PFSK-1 (cell line): ENCODE results near the gene INAVA.

Experiments used
- SIN3A ChIP-seq: IDR thresholded peaks from 2 replicates; pipeline ENCODE4 v1.6.1; 2012; ENCODE audit warnings: mild to moderate bottlenecking, low read length, moderate library complexity, borderline replicate concordance; ENCODE audit not compliant: insufficient read depth
- TAF1 ChIP-seq: IDR thresholded peaks from 2 replicates; pipeline ENCODE4 v1.6.1; 2012; ENCODE audit warnings: low read length, control low read depth, borderline replicate concordance; ENCODE audit not compliant: insufficient read depth

DNA sequence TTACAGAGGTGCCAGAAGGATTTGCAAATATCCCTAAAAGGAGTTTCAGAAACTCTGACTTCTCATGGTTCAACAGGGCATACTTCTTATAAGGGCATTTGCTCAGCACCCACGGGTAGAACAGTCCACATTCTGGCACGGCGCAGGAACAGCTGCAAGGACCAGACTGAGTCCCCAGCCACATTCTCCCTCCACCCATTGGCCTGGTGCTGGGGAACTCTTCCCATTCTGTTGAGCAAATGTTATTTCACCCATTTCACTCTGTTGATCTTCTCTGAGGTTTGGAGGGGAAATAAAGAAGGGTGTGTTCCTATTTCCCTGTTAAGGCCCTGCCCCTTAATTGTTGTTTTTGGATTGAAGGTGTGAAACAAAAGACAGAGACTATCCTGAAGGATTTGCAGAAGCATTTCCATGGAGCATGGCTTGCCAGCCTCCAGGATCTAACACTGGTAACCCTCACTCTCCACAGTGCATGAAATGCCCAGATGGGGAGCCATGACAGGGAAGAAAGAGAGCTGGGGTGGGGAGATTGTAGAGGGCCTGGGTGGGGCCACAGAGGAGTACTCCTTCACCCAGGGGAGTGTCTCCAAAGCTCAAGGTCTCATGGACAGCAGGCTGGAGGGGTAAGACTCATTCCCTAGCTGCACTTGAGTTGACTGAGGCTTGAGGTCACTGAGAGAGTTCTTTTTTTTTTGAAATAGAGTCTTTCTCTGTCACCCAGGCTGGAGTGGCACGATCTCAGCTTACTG lies 35.0 kb downstream of the INAVA start:
- TF ChIP-seq TAF1, result no peak
- no peak for TF ChIP-seq SIN3A
